ENCODE results near the gene TFF3.

DNA sequence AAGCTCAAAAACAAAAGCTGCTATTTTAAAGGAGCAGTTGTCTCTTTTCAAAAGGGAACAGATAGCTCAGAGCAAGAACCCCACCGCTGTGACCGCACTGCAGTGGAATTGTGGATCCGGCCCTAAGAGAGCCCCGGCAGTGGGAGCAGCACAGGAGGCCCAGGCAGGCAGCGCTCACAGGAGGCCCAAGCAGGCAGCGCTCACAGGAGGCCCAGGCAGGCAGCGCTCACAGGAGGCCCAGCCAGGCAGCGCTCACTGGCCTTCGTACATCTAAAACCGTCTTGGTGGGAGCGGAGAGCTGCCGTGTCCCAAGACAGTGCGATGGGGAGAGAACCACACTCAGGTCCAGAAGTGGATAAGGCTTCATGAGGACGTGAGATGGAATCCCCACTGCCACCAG lies 4.0 kb downstream of the TFF3 start:
- TF ChIP-seq POLR2AphosphoS5 (IDR thresholded peaks at IDR 0.05; ENCODE audit: insufficient read depth in 1 of 2, low read depth in 1 of 2), result no peak
- TF ChIP-seq, protein P1, sequence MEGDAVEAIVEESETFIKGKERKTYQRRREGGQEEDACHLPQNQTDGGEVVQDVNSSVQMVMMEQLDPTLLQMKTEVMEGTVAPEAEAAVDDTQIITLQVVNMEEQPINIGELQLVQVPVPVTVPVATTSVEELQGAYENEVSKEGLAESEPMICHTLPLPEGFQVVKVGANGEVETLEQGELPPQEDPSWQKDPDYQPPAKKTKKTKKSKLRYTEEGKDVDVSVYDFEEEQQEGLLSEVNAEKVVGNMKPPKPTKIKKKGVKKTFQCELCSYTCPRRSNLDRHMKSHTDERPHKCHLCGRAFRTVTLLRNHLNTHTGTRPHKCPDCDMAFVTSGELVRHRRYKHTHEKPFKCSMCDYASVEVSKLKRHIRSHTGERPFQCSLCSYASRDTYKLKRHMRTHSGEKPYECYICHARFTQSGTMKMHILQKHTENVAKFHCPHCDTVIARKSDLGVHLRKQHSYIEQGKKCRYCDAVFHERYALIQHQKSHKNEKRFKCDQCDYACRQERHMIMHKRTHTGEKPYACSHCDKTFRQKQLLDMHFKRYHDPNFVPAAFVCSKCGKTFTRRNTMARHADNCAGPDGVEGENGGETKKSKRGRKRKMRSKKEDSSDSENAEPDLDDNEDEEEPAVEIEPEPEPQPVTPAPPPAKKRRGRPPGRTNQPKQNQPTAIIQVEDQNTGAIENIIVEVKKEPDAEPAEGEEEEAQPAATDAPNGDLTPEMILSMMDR (IDR thresholded peaks at IDR 0.05), result no peak
